K562 (cell line): ENCODE results near the gene ADAM23.

Experiments
- CBX2 ChIP-seq: fragments of 200-600 bp; sonication (generic); IDR thresholded peaks from one replicate; pipeline ENCODE4 v1.6.1; 2012; ENCODE audit warnings: mild to moderate bottlenecking, low read length, inconsistent platforms; ENCODE audit not compliant: insufficient read depth, poor library complexity, severe bottlenecking
- CREB1 ChIP-seq, 2 experiments: sonication (generic) in 1 of 2; formaldehyde crosslinking in 1 of 2; IDR thresholded peaks; 2 replicates each; pipeline versions ENCODE4 v1.6.1 to v1.8.0; 2012 to 2022; ENCODE audit warnings: inconsistent platforms in 1 of 2, mild to moderate bottlenecking in 1 of 2, missing genetic modification reagents in 1 of 2, moderate library complexity in 1 of 2
- CTCF ChIP-seq, 3 experiments: IDR thresholded peaks in 2 of 3; conservative IDR thresholded peaks in 1 of 3; 2 replicates each; pipeline ENCODE4 v1.5.1; 2011 to 2012; ENCODE audit warnings: low read length in 3 of 3, mild to moderate bottlenecking in 3 of 3, control low read depth in 2 of 3, improper control_type of control experiment in 1 of 3, inconsistent platforms in 1 of 3, low read depth in 1 of 3, mixed read lengths in 1 of 3, moderate library complexity in 1 of 3; ENCODE audit not compliant: insufficient read depth in 2 of 3
- E2F4 ChIP-seq: sonication (generic); formaldehyde crosslinking; IDR thresholded peaks from 2 replicates; pipeline ENCODE4 v1.8.0; 2022; ENCODE audit warnings: mild to moderate bottlenecking, low read depth, missing genetic modification reagents
- HDAC6 ChIP-seq: IDR thresholded peaks from 2 replicates; pipeline ENCODE4 v1.6.1; 2012; ENCODE audit warnings: low read depth, mild to moderate bottlenecking, control low read depth, inconsistent platforms, low read length, moderate library complexity
- MAFK ChIP-seq: IDR thresholded peaks from 2 replicates; pipeline ENCODE4 v1.6.1; 2011; ENCODE audit warnings: low read length, improper control_type of control experiment
- POLR2A ChIP-seq: fragments of 450-650 bp; conservative IDR thresholded peaks from 2 replicates; pipeline ENCODE4 v1.6.1; 2016
- POLR2AphosphoS2 ChIP-seq: IDR thresholded peaks from 2 replicates; pipeline ENCODE4 v1.6.1; 2012; ENCODE audit warnings: low read length, improper control_type of control experiment
- RAD21 ChIP-seq, 2 experiments: fragments of 250-450 bp in 1 of 2; fragments of 450-650 bp in 1 of 2; sonication (Bioruptor Pico) in 1 of 2; formaldehyde crosslinking in 1 of 2; IDR thresholded peaks in 1 of 2; conservative IDR thresholded peaks in 1 of 2; 2 replicates each; pipeline versions ENCODE4 v1.4.0 to v1.8.0; 2020 to 2022; ENCODE audit warnings: mild to moderate bottlenecking in 2 of 2, moderate library complexity in 1 of 2
- RBM22 ChIP-seq: fragments of 200-400 bp; formaldehyde crosslinking; IDR thresholded peaks from 2 replicates; pipeline ENCODE4 v1.6.1; 2018; ENCODE audit warnings: low read length, low read depth; ENCODE audit not compliant: poor library complexity, severe bottlenecking
- SIN3A ChIP-seq, 2 experiments: fragments of 150-350 bp in 1 of 2; IDR thresholded peaks; 2 replicates each; pipeline ENCODE4 v1.6.1; 2011 to 2016; ENCODE audit warnings: borderline replicate concordance in 2 of 2, low read depth in 2 of 2, low read length in 2 of 2, mild to moderate bottlenecking in 2 of 2, moderate library complexity in 2 of 2; ENCODE audit not compliant: control insufficient read depth in 1 of 2
- SMC3 ChIP-seq: conservative IDR thresholded peaks from 2 replicates; pipeline ENCODE4 v1.6.1; 2011; ENCODE audit warnings: low read depth, low read length, improper control_type of control experiment; ENCODE audit not compliant: insufficient read depth
- ZNF23 ChIP-seq: fragments of 250-450 bp; sonication (Bioruptor Pico); IDR thresholded peaks from 2 replicates; pipeline ENCODE4 v1.4.0; 2020; ENCODE audit warnings: mild to moderate bottlenecking
- ZNF3 ChIP-seq: fragments of 250-450 bp; sonication (Bioruptor Pico); IDR thresholded peaks from 2 replicates; pipeline ENCODE4 v1.5.0; 2021; ENCODE audit warnings: mild to moderate bottlenecking, moderate library complexity

DNA sequence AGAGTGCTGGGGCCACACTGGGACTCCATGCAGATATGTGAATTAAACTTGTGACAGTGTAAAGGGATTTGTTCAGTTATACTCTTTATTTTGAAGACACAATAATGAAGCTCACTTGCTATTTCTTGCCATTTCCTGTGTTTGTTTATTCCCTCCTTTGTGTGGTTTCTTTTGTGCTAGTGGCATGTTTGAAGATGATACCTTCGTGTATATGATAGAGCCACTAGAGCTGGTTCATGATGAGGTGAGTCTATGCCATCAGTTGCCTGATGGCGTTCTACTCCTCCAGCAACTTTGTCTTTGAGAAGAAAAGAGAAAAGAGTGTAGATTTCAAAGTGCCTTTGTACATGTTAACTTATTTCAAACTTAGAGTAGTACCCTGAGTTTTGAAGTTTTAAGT, 99.7 kb downstream of the ADAM23 start:
- TF ChIP-seq E2F4 (no peak), CTCF (IDR thresholded peaks at IDR 0.05 in 2 of 3, conservative IDR thresholded peaks at IDR 0.05 in 1 of 3; ENCODE audit: insufficient read depth in 2 of 3, low read depth in 1 of 3, low read length in 3 of 3) (no peak), MAFK (no peak), SIN3A (IDR thresholded peaks at IDR 0.05; ENCODE audit: borderline replicate concordance in 2 of 2, control insufficient read depth in 1 of 2, low read depth in 2 of 2, low read length in 2 of 2) (no peak), POLR2A (no peak), RAD21 (CRISPR knock-in tag; conservative IDR thresholded peaks at IDR 0.05 in 1 of 2, IDR thresholded peaks at IDR 0.05 in 1 of 2) (no peak), CBX2 (no peak), POLR2AphosphoS2 (no peak), ZNF23 (no peak), HDAC6 (no peak), ZNF3 (CRISPR knock-in tag) (no peak), SMC3 (no peak), RBM22 (no peak), CREB1 (IDR thresholded peaks at IDR 0.05) (no peak), CREB1 (CRISPR knock-in tag; IDR thresholded peaks at IDR 0.05) (no peak)
